22Rv1 (cell line): Measurements from ENCODE around the gene EFEMP1.

Experiments
- H3K27ac ChIP-seq: fragments of 450-650 bp; 2 replicates; pipeline ENCODE4 v1.5.1; 2017
- ZFX ChIP-seq: fragments of 450-650 bp; IDR thresholded peaks from 2 replicates; pipeline ENCODE4 v1.6.1; 2017; ENCODE audit warnings: antibody characterized with exemption, borderline replicate concordance
- TF ChIP-seq, protein P1 (sequence below): fragments of 450-650 bp; IDR thresholded peaks from 2 replicates; pipeline ENCODE4 v1.5.1; 2017; ENCODE audit warnings: mild to moderate bottlenecking

EFEMP1 gene

GRCh38 chr2:55885944-55886281, 37.7 kb downstream of the EFEMP1 start:
- no peak overlapping the region for H3K27ac ChIP-seq
- TF ChIP-seq, protein P1, sequence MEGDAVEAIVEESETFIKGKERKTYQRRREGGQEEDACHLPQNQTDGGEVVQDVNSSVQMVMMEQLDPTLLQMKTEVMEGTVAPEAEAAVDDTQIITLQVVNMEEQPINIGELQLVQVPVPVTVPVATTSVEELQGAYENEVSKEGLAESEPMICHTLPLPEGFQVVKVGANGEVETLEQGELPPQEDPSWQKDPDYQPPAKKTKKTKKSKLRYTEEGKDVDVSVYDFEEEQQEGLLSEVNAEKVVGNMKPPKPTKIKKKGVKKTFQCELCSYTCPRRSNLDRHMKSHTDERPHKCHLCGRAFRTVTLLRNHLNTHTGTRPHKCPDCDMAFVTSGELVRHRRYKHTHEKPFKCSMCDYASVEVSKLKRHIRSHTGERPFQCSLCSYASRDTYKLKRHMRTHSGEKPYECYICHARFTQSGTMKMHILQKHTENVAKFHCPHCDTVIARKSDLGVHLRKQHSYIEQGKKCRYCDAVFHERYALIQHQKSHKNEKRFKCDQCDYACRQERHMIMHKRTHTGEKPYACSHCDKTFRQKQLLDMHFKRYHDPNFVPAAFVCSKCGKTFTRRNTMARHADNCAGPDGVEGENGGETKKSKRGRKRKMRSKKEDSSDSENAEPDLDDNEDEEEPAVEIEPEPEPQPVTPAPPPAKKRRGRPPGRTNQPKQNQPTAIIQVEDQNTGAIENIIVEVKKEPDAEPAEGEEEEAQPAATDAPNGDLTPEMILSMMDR: no peak
- no peak for TF ChIP-seq ZFX

DNA sequence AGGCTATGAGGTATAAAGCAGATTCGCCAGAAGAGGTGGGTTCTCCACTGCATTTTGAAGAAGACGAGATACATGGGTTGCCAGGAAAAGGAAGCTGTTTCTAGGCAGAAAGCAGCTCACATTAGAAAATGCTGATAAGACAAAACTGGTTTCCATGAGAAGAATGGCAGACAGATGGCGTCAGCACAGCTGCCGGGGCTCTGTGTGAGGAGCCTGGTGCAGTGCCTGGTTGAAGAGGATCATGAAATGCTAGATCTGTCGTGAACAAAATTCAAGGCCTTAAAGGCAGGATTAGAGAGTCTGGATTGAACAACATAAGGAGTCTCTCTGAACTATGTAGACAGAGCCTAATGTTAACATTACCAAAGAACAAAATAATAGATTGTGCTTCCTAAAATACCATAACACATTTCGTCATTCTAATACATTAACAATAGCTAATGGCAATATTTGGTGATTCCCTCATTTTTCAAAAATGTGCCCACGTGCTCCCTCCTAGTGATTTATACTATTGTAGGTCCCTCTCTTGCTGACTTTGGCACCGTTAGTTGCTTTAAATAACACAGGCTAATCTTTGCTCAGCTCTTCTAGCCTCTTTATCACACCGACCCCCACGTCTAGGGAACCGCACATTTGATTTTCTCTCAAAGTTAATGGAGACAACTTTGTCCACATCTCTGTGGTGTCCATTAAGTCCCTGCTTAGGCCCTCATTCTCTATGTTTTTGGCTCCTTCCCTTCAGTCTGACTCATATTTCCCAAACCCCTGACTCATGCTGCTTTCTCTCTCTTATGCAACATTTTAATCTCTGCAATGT, 38.2 kb downstream of the EFEMP1 start:
- TF ChIP-seq ZFX: no peak
- TF ChIP-seq, protein P1: no peak

GRCh38 chr2:55883829-55884228, 39.8 kb downstream of the EFEMP1 start:
- no peak for TF ChIP-seq ZFX
- TF ChIP-seq, protein P1: no peak
- no peak overlapping the region for H3K27ac ChIP-seq

More for the DNA sequence above, 38.2 kb downstream of the EFEMP1 start:
- no peak overlapping the region for H3K27ac ChIP-seq

GRCh38 chr2:55883357-55883756, 40.2 kb downstream of the EFEMP1 start:
- no peak for TF ChIP-seq ZFX
- TF ChIP-seq, protein P1: no peak
- H3K27ac ChIP-seq: no peak overlapping the region

- TF ChIP-seq, protein P1: no peak
- no peak for TF ChIP-seq ZFX
- H3K27ac ChIP-seq: no peak overlapping the region
Observed at GRCh38 chr2:55882954-55883353, 40.6 kb downstream of the EFEMP1 start.

- TF ChIP-seq, protein P1: no peak
- no peak for TF ChIP-seq ZFX
- H3K27ac ChIP-seq: no peak overlapping the region
Observed at GRCh38 chr2:55880416-55881143, 43.0 kb downstream of the EFEMP1 start.

DNA sequence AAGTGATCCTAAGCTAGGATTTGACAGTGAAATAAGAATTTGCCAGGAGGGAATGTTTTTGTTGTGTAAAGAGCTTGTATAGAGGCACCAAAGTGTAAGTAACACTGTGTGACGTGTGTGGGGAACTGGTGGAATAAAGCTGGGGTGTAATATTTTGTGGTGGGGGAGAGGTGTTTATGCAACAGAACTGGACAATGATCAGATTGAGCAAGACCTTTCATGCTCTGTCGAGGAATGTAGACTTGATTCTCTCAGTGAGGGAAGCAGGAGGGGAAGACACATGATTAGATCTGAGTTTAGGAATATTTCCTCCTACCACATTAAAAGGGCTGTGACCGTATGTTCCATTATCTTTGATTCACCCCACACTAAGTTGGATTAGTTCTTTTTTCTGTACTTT, 43.6 kb downstream of the EFEMP1 start:
- TF ChIP-seq, protein P1: no peak
- TF ChIP-seq ZFX: no peak

More for the DNA sequence above, 43.6 kb downstream of the EFEMP1 start:
- no peak overlapping the region for H3K27ac ChIP-seq
